ENCODE data around the gene TELO2.

DNA sequence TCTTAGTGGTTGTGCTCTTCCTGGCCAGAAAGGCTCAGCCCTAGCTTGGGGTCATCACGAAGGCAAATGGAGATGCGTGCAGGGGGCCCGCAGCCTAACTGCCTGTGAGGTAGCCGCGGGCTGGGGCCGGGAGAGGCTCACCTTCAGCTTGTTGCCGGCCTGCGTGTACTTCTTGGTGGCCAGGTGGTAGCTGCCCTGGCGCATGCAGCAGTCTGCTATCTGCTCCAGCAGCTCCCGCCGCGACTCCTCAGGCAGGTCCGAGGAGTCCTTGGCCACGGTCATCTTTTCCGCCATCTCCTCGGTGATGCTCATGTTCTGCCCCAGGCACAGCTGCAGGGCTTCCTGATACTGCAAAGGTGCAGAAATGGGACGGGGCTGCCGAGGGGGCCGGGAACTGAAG is 27.3 kb downstream of the TELO2 start:
- TF ChIP-seq, protein P1, sequence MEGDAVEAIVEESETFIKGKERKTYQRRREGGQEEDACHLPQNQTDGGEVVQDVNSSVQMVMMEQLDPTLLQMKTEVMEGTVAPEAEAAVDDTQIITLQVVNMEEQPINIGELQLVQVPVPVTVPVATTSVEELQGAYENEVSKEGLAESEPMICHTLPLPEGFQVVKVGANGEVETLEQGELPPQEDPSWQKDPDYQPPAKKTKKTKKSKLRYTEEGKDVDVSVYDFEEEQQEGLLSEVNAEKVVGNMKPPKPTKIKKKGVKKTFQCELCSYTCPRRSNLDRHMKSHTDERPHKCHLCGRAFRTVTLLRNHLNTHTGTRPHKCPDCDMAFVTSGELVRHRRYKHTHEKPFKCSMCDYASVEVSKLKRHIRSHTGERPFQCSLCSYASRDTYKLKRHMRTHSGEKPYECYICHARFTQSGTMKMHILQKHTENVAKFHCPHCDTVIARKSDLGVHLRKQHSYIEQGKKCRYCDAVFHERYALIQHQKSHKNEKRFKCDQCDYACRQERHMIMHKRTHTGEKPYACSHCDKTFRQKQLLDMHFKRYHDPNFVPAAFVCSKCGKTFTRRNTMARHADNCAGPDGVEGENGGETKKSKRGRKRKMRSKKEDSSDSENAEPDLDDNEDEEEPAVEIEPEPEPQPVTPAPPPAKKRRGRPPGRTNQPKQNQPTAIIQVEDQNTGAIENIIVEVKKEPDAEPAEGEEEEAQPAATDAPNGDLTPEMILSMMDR (IDR thresholded peaks at IDR 0.05) = no peak
- no peak for TF ChIP-seq POLR2AphosphoS5 (IDR thresholded peaks at IDR 0.05; ENCODE audit: low read depth, low read length)
